ENCODE results near the gene JCHAIN.

Gene JCHAIN

GRCh38 chr4:70624226-70624793, 42.0 kb downstream of the JCHAIN start:
- no peak for TF ChIP-seq CTCF (conservative IDR thresholded peaks at IDR 0.05; ENCODE audit: low read depth, low read length)
- H3K4me3 ChIP-seq (ENCODE audit: low read depth, low read length), result no peak overlapping the region
- no peak for DNase-seq (ENCODE audit: low read depth)

- TF ChIP-seq CTCF (conservative IDR thresholded peaks at IDR 0.05; ENCODE audit: low read depth, low read length), result no peak
- H3K4me3 ChIP-seq (ENCODE audit: low read depth, low read length), result no peak overlapping the region
- no peak for DNase-seq (ENCODE audit: low read depth)
Observed at GRCh38 chr4:70623323-70623722, 43.0 kb downstream of the JCHAIN start.

GRCh38 chr4:70619778-70620177, 46.5 kb downstream of the JCHAIN start:
- H3K4me3 ChIP-seq (ENCODE audit: low read depth, low read length), result no peak overlapping the region
- TF ChIP-seq CTCF (conservative IDR thresholded peaks at IDR 0.05; ENCODE audit: low read depth, low read length), result no peak
- DNase-seq (ENCODE audit: low read depth), result no peak

- no peak overlapping the region for H3K4me3 ChIP-seq (ENCODE audit: low read depth, low read length)
- no peak for TF ChIP-seq CTCF (conservative IDR thresholded peaks at IDR 0.05; ENCODE audit: low read depth, low read length)
- DNase-seq (ENCODE audit: low read depth), result no peak
Observed at GRCh38 chr4:70619288-70619687, 47.0 kb downstream of the JCHAIN start.

GRCh38 chr4:70614184-70614555, 52.1 kb downstream of the JCHAIN start:
- no peak for TF ChIP-seq CTCF (conservative IDR thresholded peaks at IDR 0.05; ENCODE audit: low read depth, low read length)
- peak overlapping the region; percentile 6 for H3K4me3 ChIP-seq (ENCODE audit: low read depth, low read length)

GRCh38 chr4:70613306-70614183, 52.8 kb downstream of the JCHAIN start:
- peak; percentile 20 for DNase-seq (ENCODE audit: low read depth)
- H3K4me3 ChIP-seq (ENCODE audit: low read depth, low read length), result peak overlapping the region; percentile 34
- TF ChIP-seq CTCF (conservative IDR thresholded peaks at IDR 0.05; ENCODE audit: low read depth, low read length), result no peak

More at GRCh38 chr4:70614184-70614555, 52.1 kb downstream of the JCHAIN start:
- no peak for DNase-seq (ENCODE audit: low read depth)

Measured in choroid plexus epithelial cell (primary cell).